ENCODE data around the gene RALGPS1. TPM values are rescaled to one million over a fixed set of nuclear protein-coding genes. Genes with fewer than 3 reads are reported as not detected.

Gene RALGPS1
- total and polyA plus RNA-seq, 2 of the 8 experiments (the other 6 are each of a cell fraction or from before 2014, with no cell fraction given) = 20.0 to 23.5 TPM

DNA sequence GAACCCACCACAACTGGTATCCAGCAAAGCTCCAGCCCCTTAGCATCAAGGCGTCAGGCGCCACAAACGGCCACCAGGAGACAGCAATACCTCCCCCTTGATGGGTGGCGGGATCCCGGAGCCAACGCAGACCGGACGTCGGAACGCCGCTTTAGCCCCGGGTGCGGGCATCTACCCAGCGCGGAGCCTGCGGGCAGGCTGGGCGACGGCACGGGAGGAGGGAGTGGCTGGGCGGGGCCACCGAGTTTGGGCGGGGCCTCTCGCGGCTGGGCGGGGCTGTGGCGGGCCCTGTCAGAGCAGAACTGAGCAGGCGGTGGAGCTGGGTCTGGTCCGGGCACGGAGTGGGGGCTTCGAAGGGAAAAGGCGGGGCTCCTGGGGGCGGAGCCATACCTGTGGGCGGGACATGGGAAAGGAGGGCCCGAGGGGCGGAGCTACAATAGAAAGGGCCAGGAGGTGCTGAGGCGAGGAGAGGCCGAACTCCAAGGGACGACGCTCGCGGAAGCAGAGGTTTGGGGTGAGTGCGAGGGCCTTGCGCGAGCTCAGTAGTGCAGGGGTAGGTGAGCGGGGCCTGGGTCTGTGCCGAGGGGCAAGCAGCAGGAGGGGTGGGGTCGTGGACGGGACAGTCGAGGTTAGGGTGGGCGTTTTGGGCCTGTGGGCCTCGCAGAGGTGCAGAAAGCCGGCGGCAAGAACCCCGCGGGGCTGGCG lies 309.7 kb downstream of the RALGPS1 start (continued):
- TF ChIP-seq NRF1 (IDR thresholded peaks at IDR 0.05; ENCODE audit: low read depth, low read length) (no peak), SAP30 (IDR thresholded peaks at IDR 0.05; ENCODE audit: insufficient read depth, insufficient replicate concordance, low read length) (no peak), TBP (IDR thresholded peaks at IDR 0.05; ENCODE audit: low read depth, low read length) (peak; percentile 67; the same call in 1 of the 2 replicates), POU5F1 (IDR thresholded peaks at IDR 0.05; ENCODE audit: low read depth, low read length) (no peak), ZNF274 (IDR thresholded peaks at IDR 0.05; ENCODE audit: borderline replicate concordance, extremely low read depth, low read length) (no peak), FOSL1 (IDR thresholded peaks at IDR 0.05; ENCODE audit: insufficient read depth, low read depth, low read length) (no peak), JUN (IDR thresholded peaks at IDR 0.05; ENCODE audit: low read depth, low read length) (no peak), SP2 (IDR thresholded peaks at IDR 0.05; ENCODE audit: low read length) (no peak), EZH2 (IDR thresholded peaks at IDR 0.05; ENCODE audit: low read depth, low read length, severe bottlenecking) (peak; percentile 11), SIRT6 (IDR thresholded peaks at IDR 0.05; ENCODE audit: low read length) (no peak), PHF8 (conservative IDR thresholded peaks at IDR 0.05; ENCODE audit: low read depth, low read length) (peak; percentile 83), SRF (IDR thresholded peaks at IDR 0.05; ENCODE audit: low read depth, low read length) (no peak), CHD1 (IDR thresholded peaks at IDR 0.05; ENCODE audit: low read depth, low read length) (no peak), POLR2A (IDR thresholded peaks at IDR 0.05; ENCODE audit: control extremely low read depth in 1 of 2, low read depth in 2 of 2, low read length in 2 of 2) (peak; percentile 37 to 72; a peak in 2 of 3 replicates), CREB1 (IDR thresholded peaks at IDR 0.05) (no peak; the same call in 1 of the 2 replicates), SUZ12 (IDR thresholded peaks at IDR 0.05; ENCODE audit: low read length) (no peak), CEBPB (IDR thresholded peaks at IDR 0.05; ENCODE audit: low read depth, low read length) (no peak), GABPA (IDR thresholded peaks at IDR 0.05; ENCODE audit: borderline replicate concordance, insufficient read depth, low read length) (no peak), ASH2L (IDR thresholded peaks at IDR 0.05; ENCODE audit: low read length) (peak; percentile 36), RNF2 (IDR thresholded peaks at IDR 0.05; ENCODE audit: borderline replicate concordance, low read depth, low read length, missing control alignments, poor library complexity, severe bottlenecking) (no peak), HDAC6 (IDR thresholded peaks at IDR 0.05; ENCODE audit: low read depth, low read length) (no peak), YY1 (IDR thresholded peaks at IDR 0.05; ENCODE audit: low read depth, low read length) (no peak)
- TF ChIP-seq, protein P1, sequence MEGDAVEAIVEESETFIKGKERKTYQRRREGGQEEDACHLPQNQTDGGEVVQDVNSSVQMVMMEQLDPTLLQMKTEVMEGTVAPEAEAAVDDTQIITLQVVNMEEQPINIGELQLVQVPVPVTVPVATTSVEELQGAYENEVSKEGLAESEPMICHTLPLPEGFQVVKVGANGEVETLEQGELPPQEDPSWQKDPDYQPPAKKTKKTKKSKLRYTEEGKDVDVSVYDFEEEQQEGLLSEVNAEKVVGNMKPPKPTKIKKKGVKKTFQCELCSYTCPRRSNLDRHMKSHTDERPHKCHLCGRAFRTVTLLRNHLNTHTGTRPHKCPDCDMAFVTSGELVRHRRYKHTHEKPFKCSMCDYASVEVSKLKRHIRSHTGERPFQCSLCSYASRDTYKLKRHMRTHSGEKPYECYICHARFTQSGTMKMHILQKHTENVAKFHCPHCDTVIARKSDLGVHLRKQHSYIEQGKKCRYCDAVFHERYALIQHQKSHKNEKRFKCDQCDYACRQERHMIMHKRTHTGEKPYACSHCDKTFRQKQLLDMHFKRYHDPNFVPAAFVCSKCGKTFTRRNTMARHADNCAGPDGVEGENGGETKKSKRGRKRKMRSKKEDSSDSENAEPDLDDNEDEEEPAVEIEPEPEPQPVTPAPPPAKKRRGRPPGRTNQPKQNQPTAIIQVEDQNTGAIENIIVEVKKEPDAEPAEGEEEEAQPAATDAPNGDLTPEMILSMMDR (IDR thresholded peaks at IDR 0.05; ENCODE audit: control extremely low read depth in 1 of 3, insufficient read depth in 1 of 3, low read depth in 1 of 3, low read length in 3 of 3) = no peak

All from H1 (cell line).